GM03348 (cell line): Measurements from ENCODE around the gene PCDHA9.
"Not testable (repeated sequence)": the region's sequence is repeated elsewhere in the genome, so short reads cannot be mapped to it uniquely, and the experiment has no call there.

Source experiments
- DNase-seq: peaks from one replicate; pipeline ENCODE4 v3.0.0; 2012; ENCODE audit warnings: low spot score

The PCDHA9 gene, protein sequence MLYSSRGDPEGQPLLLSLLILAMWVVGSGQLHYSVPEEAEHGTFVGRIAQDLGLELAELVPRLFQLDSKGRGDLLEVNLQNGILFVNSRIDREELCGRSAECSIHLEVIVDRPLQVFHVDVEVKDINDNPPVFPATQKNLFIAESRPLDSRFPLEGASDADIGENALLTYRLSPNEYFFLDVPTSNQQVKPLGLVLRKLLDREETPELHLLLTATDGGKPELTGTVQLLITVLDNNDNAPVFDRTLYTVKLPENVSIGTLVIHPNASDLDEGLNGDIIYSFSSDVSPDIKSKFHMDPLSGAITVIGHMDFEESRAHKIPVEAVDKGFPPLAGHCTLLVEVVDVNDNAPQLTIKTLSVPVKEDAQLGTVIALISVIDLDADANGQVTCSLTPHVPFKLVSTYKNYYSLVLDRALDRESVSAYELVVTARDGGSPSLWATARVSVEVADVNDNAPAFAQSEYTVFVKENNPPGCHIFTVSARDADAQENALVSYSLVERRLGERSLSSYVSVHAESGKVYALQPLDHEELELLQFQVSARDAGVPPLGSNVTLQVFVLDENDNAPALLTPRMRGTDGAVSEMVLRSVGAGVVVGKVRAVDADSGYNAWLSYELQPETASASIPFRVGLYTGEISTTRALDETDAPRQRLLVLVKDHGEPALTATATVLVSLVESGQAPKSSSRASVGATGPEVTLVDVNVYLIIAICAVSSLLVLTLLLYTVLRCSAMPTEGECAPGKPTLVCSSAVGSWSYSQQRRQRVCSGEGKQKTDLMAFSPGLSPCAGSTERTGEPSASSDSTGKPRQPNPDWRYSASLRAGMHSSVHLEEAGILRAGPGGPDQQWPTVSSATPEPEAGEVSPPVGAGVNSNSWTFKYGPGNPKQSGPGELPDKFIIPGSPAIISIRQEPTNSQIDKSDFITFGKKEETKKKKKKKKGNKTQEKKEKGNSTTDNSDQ

DNA sequence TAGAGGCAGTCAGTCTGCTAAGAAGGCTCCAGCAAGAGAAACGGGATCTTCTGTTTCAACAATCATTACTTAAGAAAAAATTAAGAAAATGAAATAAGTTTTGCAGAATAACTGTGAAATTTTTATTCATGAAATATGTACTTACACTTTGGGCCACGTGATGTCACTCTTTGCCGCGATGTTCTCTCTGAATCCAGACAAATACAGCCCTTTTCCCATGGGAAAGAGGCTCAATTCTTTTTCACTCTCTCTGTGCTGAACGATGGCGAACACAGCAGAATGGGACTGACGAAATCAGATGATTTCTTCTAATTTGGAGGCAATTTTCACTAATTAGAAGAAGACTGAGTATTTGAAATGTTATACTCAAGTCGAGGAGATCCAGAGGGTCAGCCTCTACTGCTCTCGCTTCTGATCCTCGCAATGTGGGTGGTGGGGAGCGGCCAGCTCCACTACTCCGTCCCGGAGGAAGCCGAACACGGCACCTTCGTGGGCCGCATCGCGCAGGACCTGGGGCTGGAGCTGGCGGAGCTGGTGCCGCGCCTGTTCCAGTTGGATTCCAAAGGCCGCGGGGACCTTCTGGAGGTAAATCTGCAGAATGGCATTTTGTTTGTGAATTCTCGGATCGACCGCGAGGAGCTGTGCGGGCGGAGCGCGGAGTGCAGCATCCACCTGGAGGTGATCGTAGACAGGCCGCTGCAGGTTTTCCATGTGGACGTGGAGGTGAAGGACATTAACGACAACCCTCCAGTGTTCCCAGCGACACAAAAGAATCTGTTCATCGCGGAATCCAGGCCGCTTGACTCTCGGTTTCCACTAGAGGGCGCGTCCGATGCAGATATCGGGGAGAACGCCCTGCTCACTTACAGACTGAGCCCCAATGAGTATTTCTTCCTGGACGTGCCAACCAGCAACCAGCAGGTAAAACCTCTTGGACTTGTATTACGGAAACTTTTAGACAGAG lies at the start of gene PCDHA9:
TSS of gene PCDHA9 (plus strand) at position 244 of the 964 bp plus-strand sequence. CDS start at position 358, 114 bp downstream.
- DNase-seq: not testable (repeated sequence)

DNA sequence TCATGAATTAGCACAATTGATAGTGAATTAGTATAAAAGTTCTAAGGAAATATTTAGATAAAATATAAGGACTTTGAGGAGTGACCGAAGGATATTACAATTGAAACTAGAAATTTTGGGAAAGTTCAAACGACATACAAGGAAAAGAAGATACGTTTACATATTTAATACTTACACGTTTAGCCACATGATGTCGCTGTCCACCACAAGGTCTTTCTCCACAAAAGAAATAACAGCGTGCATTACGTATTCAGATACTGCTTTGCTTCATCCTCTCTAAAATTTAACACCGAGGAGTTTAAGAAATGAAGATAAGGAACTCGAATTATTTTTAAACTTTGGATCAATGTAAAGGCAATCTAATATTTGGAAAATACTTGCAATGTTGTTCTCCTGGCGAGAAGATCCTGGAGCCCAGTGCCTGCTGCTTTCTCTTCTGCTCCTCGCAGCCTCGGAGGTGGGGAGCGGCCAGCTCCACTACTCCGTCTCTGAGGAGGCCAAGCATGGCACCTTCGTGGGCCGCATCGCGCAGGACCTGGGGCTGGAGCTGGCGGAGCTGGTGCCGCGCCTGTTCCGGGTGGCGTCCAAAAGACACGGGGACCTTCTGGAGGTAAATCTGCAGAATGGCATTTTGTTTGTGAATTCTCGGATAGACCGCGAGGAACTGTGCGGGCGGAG lies 47.2 kb upstream of the PCDHA9 start, which contains the start of gene PCDHA3:
TSS of gene PCDHA3 (plus strand) at position 242 of the 678 bp plus-strand sequence.
- DNase-seq: peak; percentile 14

DNA sequence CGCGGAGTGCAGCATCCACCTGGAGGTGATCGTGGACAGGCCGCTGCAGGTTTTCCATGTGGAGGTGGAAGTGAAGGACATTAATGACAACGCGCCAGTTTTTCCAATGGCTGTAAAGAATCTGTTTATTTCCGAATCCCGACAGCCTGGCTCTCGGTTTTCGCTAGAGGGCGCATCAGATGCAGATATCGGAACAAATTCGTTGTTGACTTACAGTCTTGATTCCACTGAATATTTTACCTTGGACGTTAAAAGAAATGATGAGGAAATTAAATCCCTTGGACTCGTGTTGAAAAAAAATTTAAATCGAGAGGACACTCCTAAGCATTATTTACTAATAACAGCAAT lies 46.7 kb upstream of the PCDHA9 start:
- no peak for DNase-seq

DNA sequence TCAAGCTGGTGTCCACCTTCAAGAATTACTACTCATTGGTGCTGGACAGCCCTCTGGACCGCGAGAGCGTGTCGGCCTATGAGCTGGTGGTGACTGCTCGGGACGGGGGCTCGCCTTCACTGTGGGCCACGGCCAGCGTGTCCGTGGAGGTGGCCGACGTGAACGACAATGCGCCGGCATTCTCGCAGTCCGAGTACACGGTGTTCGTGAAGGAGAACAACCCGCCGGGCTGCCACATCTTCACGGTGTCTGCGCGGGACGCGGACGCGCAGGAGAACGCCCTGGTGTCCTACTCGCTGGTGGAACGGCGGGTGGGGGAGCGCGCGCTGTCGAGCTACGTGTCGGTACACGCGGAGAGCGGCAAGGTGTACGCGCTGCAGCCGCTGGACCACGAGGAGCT lies 45.8 kb upstream of the PCDHA9 start:
- DNase-seq: not testable (repeated sequence)

DNA sequence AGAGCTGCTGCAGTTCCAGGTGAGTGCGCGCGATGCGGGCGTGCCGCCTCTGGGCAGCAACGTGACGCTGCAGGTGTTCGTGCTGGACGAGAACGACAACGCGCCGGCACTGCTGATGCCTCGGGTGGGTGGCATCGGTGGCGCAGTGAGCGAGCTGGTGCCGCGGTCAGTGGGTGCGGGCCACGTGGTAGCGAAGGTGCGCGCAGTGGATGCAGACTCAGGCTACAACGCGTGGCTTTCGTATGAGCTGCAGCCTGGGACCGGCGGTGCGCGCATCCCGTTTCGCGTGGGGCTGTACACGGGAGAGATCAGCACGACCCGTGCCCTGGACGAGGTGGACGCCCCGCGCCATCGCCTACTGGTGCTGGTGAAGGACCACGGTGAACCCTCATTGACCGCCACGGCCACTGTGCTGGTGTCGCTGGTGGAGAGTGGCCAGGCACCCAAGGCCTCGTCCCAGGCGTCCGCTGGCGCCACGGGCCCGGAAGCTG lies 45.4 kb upstream of the PCDHA9 start:
- DNase-seq: no peak

DNA sequence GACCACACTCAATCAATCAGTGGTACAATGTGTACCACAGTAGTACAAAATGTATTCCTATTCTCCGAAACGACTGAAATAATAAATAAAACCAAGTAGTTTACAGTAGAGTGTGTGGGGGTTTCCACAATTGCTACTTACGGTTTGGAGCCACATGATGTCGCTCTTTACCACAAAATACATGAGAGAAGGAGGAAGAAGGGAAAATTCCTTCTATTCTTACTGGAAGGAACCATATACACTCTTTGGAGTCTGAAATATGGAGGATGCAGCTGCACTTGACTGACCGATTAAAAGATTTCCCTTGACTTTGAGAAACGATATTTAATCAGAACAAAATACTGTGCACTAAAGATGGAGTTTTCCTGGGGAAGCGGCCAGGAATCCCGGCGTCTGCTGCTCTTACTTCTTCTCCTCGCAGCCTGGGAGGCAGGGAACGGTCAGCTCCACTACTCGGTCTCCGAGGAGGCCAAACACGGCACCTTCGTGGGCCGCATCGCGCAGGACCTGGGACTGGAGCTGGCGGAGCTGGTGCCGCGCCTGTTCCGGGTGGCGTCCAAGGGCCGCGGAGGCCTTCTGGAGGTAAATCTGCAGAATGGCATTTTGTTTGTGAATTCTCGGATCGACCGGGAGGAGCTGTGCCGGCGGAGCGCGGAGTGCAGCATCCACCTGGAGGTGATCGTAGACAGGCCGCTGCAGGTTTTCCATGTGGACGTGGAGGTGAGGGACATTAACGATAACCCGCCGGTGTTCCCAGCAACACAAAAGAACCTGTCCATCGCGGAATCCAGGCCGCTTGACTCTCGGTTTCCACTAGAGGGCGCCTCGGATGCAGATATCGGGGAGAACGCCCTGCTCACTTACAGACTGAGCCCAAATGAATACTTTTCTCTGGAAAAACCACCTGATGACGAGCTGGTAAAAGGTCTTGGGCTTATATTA lies 41.1 kb upstream of the PCDHA9 start, which contains the start of gene PCDHA4:
TSS of gene PCDHA4 (plus strand) at position 235 of the 942 bp plus-strand sequence.
- DNase-seq: no peak

DNA sequence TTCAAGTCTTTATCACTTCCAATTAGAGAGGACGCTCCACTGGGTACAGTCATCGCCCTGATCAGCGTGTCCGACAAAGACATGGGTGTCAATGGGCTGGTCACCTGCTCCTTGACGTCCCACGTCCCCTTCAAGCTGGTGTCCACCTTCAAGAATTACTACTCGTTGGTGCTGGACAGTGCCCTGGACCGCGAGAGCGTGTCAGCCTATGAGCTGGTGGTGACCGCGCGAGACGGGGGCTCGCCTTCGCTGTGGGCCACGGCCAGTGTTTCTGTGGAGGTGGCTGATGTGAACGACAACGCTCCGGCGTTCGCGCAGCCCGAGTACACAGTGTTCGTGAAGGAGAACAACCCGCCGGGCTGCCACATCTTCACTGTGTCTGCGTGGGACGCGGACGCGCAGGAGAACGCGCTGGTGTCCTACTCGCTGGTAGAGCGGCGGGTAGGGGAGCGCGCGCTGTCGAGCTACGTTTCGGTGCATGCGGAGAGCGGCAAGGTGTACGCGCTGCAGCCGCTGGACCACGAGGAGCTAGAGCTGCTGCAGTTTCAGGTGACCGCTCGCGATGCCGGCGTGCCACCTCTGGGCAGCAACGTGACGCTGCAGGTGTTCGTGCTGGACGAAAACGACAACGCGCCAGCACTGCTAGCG lies 39.8 kb upstream of the PCDHA9 start:
- not testable (repeated sequence) for DNase-seq

DNA sequence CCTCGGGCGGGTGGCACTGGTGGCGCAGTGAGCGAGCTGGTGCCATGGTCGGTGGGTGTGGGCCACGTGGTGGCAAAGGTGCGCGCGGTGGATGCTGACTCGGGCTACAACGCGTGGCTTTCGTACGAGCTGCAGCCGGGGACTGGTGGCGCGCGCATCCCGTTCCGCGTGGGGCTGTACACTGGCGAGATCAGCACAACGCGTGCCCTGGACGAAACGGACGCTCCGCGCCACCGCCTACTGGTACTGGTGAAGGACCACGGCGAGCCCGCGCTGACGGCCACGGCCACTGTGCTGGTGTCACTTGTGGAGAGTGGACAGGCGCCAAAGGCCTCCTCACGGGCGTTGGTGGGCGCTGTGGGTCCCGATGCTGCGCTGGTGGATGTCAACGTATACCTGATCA lies 39.3 kb upstream of the PCDHA9 start:
- DNase-seq: no peak

DNA sequence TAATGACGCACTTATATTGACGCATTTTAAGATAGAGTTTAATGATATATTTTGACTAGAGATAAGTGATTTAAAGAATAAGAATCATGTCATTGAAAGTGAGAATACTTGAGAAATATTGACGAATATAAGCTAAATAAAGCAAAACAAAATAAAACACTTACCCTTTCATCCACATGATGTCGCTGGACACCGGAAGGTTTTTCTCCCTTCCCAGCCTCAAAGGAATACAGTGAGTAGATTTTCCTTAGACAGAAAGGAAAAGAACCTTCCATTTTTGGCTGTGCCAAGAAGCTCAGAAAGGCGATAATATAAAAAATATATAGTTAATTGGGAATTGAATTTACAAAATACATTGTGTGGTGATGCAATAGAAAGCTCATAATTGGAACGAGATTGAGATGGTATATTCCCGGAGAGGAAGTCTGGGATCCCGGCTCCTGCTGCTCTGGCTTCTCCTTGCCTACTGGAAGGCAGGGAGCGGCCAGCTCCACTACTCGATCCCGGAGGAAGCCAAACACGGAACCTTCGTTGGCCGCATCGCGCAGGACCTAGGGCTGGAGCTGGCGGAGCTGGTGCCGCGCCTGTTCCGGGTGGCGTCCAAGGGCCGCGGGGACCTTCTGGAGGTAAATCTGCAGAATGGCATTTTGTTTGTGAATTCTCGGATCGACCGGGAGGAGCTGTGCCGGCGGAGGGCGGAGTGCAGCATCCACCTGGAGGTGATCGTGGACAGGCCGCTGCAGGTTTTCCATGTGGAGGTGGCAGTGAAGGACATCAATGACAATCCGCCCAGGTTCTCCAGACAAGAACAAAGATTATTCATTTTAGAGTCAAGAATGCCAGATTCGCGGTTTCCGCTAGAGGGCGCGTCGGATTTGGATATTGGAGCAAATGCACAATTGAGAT lies 26.6 kb upstream of the PCDHA9 start, which contains the start of gene PCDHA5:
TSS of gene PCDHA5 (plus strand) at position 239 of the 906 bp plus-strand sequence.
- DNase-seq: no peak

DNA sequence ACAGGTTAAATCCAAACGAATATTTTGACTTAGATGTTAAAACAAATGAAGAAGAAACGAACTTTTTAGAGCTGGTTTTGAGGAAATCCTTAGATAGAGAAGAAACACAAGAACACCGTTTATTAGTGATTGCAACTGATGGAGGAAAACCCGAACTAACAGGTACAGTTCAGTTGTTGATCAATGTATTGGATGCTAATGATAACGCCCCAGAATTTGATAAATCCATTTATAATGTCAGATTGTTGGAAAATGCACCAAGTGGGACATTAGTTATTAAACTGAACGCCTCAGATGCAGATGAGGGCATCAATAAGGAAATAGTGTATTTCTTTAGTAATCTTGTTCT lies 25.9 kb upstream of the PCDHA9 start:
- no peak for DNase-seq

DNA sequence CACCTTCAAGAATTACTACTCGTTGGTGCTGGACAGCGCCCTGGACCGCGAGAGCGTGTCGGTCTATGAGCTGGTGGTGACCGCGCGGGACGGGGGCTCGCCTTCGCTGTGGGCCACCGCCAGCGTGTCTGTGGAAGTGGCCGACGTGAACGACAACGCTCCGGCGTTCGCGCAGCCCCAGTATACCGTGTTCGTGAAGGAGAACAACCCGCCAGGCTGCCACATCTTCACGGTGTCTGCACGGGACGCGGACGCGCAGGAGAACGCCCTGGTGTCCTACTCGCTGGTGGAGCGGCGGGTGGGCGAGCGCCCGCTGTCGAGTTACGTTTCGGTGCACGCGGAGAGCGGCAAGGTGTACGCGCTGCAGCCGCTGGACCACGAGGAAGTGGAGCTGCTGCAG lies 25.2 kb upstream of the PCDHA9 start:
- DNase-seq: not testable (repeated sequence)

DNA sequence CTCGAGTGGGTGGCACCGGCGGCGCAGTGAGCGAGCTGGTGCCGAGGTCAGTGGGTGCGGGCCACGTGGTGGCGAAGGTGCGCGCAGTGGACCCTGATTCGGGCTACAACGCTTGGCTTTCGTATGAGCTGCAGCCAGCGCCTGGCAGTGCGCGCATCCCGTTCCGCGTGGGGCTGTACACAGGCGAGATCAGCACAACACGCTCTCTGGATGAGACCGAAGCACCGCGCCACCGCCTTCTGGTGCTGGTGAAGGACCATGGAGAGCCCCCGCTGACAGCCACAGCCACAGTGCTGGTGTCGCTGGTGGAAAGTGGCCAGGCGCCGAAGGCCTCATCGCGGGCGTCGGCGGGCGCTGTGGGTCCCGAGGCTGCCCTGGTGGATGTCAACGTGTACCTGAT lies 24.7 kb upstream of the PCDHA9 start:
- DNase-seq: no peak

DNA sequence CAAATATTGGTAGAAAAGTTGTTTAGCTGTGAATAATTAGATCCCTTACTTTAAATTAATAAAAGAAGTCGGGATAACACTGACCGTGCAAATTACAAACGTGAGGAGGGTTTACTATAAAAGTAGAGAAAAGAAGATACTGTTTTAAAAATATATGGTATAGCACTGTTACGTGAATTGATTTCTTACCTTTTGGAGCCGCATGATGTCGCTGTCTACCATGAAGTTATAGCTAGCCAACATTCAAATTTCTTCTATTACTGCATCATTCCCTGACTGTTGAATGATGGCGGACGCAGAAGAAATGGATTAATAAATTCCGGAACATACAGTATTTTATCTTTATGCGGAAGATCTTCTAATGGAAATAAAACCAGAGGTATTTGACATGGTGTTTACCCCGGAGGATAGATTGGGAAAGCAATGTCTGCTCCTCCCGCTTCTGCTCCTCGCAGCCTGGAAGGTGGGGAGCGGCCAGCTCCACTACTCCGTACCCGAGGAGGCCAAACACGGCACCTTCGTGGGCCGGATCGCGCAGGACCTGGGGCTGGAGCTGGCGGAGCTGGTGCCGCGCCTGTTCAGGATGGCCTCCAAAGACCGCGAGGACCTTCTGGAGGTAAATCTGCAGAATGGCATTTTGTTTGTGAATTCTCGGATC lies 20.3 kb upstream of the PCDHA9 start, which contains the start of gene PCDHA6:
TSS of gene PCDHA6 (plus strand) at position 257 of the 658 bp plus-strand sequence. CDS start at position 389, 132 bp downstream.
- no peak for DNase-seq

DNA sequence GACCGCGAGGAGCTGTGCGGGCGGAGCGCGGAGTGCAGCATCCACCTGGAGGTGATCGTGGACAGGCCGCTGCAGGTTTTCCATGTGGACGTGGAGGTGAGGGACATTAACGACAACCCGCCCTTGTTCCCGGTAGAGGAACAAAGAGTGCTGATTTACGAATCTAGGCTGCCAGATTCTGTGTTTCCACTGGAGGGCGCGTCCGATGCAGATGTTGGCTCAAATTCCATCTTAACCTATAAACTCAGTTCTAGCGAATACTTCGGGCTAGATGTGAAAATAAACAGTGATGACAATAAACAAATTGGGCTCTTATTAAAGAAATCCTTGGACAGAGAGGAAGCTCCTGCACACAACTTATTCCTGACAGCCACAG lies 19.8 kb upstream of the PCDHA9 start:
- peak; percentile 24 for DNase-seq

DNA sequence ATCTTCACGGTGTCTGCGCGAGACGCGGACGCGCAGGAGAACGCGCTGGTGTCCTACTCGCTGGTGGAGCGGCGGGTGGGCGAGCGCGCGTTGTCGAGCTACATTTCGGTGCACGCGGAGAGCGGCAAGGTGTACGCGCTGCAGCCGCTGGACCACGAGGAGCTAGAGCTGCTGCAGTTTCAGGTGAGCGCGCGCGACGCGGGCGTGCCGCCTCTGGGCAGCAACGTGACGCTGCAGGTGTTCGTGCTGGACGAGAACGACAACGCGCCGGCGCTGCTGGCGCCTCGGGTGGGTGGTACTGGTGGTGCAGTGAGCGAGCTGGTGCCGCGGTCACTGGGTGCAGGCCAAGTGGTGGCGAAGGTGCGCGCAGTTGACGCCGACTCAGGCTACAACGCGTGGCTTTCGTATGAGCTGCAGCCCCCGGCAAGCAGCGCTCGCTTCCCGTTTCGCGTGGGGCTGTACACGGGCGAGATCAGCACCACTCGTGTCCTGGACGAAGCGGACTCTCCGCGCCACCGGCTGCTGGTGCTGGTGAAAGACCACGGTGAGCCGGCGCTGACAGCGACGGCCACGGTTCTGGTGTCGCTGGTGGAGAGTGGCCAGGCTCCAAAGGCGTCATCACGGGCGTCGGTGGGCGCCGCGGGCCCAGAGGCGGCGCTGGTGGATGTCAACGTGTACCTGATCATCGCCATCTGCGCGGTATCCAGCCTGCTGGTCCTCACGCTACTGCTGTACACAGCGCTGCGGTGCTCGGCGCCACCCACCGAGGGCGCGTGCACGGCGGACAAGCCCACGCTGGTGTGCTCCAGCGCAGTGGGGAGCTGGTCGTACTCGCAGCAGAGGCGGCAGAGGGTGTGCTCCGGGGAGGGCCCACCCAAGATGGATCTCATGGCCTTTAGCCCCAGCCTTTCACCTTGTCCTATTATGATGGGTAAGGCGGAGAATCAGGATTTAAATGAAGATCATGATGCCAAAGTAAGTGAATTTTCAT lies 18.4 kb upstream of the PCDHA9 start:
- not testable (repeated sequence) for DNase-seq

DNA sequence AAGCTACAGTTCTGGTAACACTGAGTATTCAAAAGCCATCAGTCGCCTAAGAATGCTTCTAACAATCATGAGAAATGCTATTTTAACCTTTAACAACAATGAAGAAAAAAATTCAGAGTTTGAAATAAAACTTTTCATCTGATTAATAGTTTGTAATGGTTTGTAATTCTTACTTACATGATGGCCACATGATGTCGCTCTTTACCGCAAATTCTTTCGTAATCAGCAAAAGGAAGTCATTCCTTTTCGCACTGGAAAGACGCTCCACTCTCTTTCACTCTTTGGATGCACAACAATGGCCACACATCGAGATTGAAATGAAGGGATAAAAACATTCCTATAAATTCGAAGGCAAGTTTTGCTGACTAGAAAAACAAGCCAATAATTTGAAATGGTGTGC lies 14.2 kb upstream of the PCDHA9 start, which contains the start of gene PCDHA7:
TSS of gene PCDHA7 (plus strand) at position 277 of the 400 bp plus-strand sequence. CDS start at position 392, 115 bp downstream.
- no peak for DNase-seq
